Heart left ventricle (tissue), 16 donors: ENCODE results near the gene NTM. TPM values are rescaled to one million over a fixed set of nuclear protein-coding genes. Genes with fewer than 3 reads are reported as not detected.

Source experiments
- ATAC-seq, 4 donors: fragments of 200-7000 bp; cut with Tn5 transposase; one replicate each; pipeline ENCODE4 v1.9.1; 2020 to 2022; ENCODE audit warnings: moderate library complexity in 4 of 4, mild to moderate bottlenecking in 3 of 4, moderate number of reproducible peaks in 1 of 4
- DNase-seq, 5 donors: peaks; one replicate each; pipeline ENCODE4 v3.0.0-alpha.2; 2020
- H3K27ac ChIP-seq, 12 donors: fragments of 200-600 bp; sonication (generic) in 4 of 12; one replicate each; pipeline versions ENCODE4 v1.5.0 to v1.8.0; 2016 to 2022; ENCODE audit warnings: mild to moderate bottlenecking in 2 of 12
- H3K27me3 ChIP-seq, 9 donors: fragments of 200-600 bp; sonication (generic) in 2 of 9; one replicate each; pipeline versions ENCODE4 v1.5.1 to v1.8.0; 2016 to 2022; ENCODE audit warnings: mild to moderate bottlenecking in 3 of 9
- H3K36me3 ChIP-seq, 9 donors: fragments of 200-600 bp; sonication (generic) in 2 of 9; one replicate each; pipeline versions ENCODE4 v1.5.0 to v1.8.0; 2018 to 2022; ENCODE audit warnings: mild to moderate bottlenecking in 2 of 9
- H3K4me1 ChIP-seq, 12 donors: fragments of 200-600 bp; sonication (generic) in 4 of 12; one replicate each; pipeline versions ENCODE4 v1.5.0 to v1.8.0; 2016 to 2022; ENCODE audit warnings: mild to moderate bottlenecking in 3 of 12
- H3K4me3 ChIP-seq, 12 donors: fragments of 200-600 bp; sonication (generic) in 4 of 12; one replicate each; pipeline versions ENCODE4 v1.5.0 to v1.8.0; 2017 to 2022; ENCODE audit warnings: mild to moderate bottlenecking in 9 of 12, moderate library complexity in 4 of 12
- H3K9me3 ChIP-seq, 12 donors: fragments of 200-600 bp; sonication (generic) in 4 of 12; one replicate each; pipeline versions ENCODE4 v1.5.0 to v1.8.0; 2016 to 2022; ENCODE audit warnings: mild to moderate bottlenecking in 1 of 12
- POLR2A ChIP-seq, 2 donors: fragments of 450-650 bp; IDR thresholded peaks; one replicate each; pipeline ENCODE4 v1.6.1; 2017; ENCODE audit warnings: antibody characterized with exemption in 2 of 2, mild to moderate bottlenecking in 2 of 2, moderate library complexity in 2 of 2
- WGBS, 4 donors: extraction: QIAGEN DNeasy Blood & Tissue Kit in 2 of 4; methylation state at CpG; one replicate each; pipeline versions ENCODE4 v1.1.5 to v1.1.7; 2013 to 2018; 5-methylcytosine and 5-hydroxymethylcytosine counted together
- intact Hi-C, 10 donors: fragments of 100-400 bp; cut with DNase I; formaldehyde crosslinking; loops; one replicate each; pipeline versions ENCODE4 v1.11.1 to v1.14.2; 2022
- polyA plus RNA-seq, 2 donors: library from polyadenylated mRNA; stranded (reverse); fragments of 200-250 nt; gene quantifications; one replicate each; pipeline ENCODE4 v1.2.3, GENCODE V29; 2013
- total RNA-seq, 9 donors: library from RNA; depleted of rRNA in 2 of 9; stranded (reverse); fragments of >200 nt in 2 of 9; fragmentation: NEBNext Ultra II Directional in 3 of 9; extraction: Animal tissue kit (Norgen Biotek cat#: 25700) in 3 of 9; gene quantifications; one replicate each; pipeline versions ENCODE4 v1.1.0 to v1.2.4, GENCODE V29; 2016 to 2023
- TF ChIP-seq, protein P1 (sequence below), 12 donors: fragments of 200-600 bp; sonication (generic) in 4 of 12; IDR thresholded peaks; one replicate each; pipeline versions ENCODE4 v1.5.0 to v1.8.0; 2018 to 2022; ENCODE audit warnings: antibody characterized with exemption in 12 of 12, mild to moderate bottlenecking in 5 of 12
- donor health status: ischemic (EF 13 %, LVEDD 7.1; RV severe dilation, severe dysfunction).
- donor health status: healthy with polysubstance abuse.
- donor health status: DM: no; HTN: yes; CAD: no.
- donor health status: DM: no; HTN: no; CAD: no.
- donor health status: ischemic (EF 25% LVEDD 6.9; RV normal size, moderate dysfunction).
- donor health status: ischemic (EF 25% LVEDD 5.7; RV mildly dilated, moderate dysfunction).
- donor health status: healthy.
- donor health status: DM: yes; HTN: yes; CAD: no.
- donor health status: ischemic (EF 35%, LVEDD 5.7; RV mildly dilated, moderate dysfunction).
- donor health status: nonischemic (EF 11% LVEDD 7.7; RV severe dilation, severe dysfunction).
- donor health status: DM: yes; HTN: yes; CAD: no.
- donor health status: PGD.
- donor health status: ischemic (EF 29% LVEDD 5.4; RV normal size, mild dysfunction).
- donor health status: nonischemic (EF 23%, LVEDD 6.1; RV moderate dilation, normal function).

NTM gene
- total and polyA plus RNA-seq, 11 donors = 0.40 to 7.7 (median 1.5) TPM

DNA sequence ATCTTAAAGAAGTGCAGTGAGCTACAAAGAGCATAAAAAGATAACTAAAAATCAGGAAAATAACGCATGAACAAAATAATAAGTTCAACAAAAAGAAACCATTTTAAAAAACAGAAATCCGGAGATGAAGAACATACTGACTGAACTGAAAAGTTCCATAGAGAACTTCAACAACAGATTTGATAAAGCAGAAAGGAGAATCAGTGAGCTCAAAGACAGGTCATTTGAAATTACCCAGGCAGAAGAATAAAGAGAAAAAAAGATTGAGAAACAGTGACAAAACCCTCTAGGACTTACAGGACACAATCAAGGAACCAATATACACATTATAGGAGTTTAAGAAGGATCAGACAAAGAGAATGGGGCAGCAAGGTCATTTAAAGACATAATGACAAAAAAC, 334.3 kb downstream of the NTM start:
- Histone ChIP-seq H3K4me3 (no peak overlapping the region), H3K9me3 (peaks cover 0 to 37% (median 4%) of the 10 kb centered on the region in 12 donors), H3K27ac (no peak overlapping the region), H3K27me3 (peaks cover 0 to 13% (median 0%) of the 10 kb centered on the region in 9 donors), H3K4me1 (no peaks in the 10 kb centered on the region), H3K36me3 (no peaks in the 10 kb centered on the region)
- TF ChIP-seq, protein P1, sequence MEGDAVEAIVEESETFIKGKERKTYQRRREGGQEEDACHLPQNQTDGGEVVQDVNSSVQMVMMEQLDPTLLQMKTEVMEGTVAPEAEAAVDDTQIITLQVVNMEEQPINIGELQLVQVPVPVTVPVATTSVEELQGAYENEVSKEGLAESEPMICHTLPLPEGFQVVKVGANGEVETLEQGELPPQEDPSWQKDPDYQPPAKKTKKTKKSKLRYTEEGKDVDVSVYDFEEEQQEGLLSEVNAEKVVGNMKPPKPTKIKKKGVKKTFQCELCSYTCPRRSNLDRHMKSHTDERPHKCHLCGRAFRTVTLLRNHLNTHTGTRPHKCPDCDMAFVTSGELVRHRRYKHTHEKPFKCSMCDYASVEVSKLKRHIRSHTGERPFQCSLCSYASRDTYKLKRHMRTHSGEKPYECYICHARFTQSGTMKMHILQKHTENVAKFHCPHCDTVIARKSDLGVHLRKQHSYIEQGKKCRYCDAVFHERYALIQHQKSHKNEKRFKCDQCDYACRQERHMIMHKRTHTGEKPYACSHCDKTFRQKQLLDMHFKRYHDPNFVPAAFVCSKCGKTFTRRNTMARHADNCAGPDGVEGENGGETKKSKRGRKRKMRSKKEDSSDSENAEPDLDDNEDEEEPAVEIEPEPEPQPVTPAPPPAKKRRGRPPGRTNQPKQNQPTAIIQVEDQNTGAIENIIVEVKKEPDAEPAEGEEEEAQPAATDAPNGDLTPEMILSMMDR (IDR thresholded peaks at IDR 0.05) = no peak
- no peak for TF ChIP-seq POLR2A (IDR thresholded peaks at IDR 0.05)
- 83 to 94% (median 90%) methylated on average over 2 of the region's 2 CpGs for WGBS, 4 donors
- ATAC-seq (no peak), DNase-seq (no peak)
- intact Hi-C loops = no loop called here

DNA sequence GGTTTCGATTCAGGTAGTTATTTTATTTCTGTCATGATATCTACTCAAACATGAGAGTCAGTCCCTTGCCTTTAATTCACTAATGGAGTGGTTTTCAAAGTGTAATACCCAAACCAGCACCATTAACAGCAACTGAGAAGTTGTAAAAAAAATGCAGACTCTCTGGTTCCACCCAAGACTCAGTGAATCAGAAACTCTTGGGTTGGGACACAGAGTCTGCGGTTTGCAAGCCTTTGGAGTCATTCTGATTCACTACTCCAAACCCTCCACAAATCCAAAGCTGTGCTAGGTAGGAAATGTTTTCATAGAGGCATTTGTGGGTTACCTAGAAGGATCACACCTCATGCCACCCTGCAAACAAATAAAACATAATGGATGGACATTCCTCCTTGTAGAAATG, 340.1 kb downstream of the NTM start:
- TF ChIP-seq POLR2A (IDR thresholded peaks at IDR 0.05) = no peak
- TF ChIP-seq, protein P1 (IDR thresholded peaks at IDR 0.05) = no peak
- WGBS, 4 donors = 80 to 90% (median 82%) methylated on average over 2 of the region's 2 CpGs
- H3K4me1 ChIP-seq = no peaks in the 10 kb centered on the region
- H3K27ac ChIP-seq = no peak overlapping the region
- no peaks in the 10 kb centered on the region for H3K36me3 ChIP-seq
- no peak for DNase-seq
- no peak overlapping the region for H3K4me3 ChIP-seq
- no peak for ATAC-seq
- intact Hi-C loops = no loop called here
- H3K27me3 ChIP-seq = no peaks in the 10 kb centered on the region
- H3K9me3 ChIP-seq = peaks cover 0 to 40% (median under 1%) of the 10 kb centered on the region in 12 donors

DNA sequence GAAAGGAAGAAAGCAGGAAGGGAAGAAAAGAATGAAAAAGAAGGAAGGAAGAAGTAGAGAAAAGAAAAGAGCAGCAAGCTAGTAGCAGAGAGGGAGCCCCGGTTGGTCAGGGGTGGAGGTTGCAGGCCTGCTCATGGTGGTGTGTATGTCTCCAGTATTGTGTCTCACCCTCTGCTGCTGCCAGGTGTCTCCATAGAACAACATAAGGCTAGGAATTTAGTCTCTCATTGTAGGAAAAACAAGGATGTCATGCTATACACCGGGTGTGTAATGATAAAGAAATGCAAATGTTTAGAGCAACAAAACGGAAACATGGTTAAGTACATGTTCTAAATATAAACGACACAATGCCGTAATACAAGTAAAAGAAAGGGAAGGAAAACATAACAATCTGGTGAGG, 342.5 kb downstream of the NTM start:
- H3K27me3 ChIP-seq = peaks cover 0 to 4% (median 0%) of the 10 kb centered on the region in 9 donors
- WGBS, 4 donors = 62 to 68% (median 66%) methylated on average over 5 of the region's 5 CpGs
- H3K27ac ChIP-seq = no peak overlapping the region
- H3K36me3 ChIP-seq = no peaks in the 10 kb centered on the region
- TF ChIP-seq, protein P1 (IDR thresholded peaks at IDR 0.05) = no peak
- TF ChIP-seq POLR2A (IDR thresholded peaks at IDR 0.05) = no peak
- H3K9me3 ChIP-seq = peaks cover 0 to 24% (median 0%) of the 10 kb centered on the region in 12 donors
- intact Hi-C loops = no loop called here
- ATAC-seq (no peak), DNase-seq (no peak)
- no peaks in the 10 kb centered on the region for H3K4me1 ChIP-seq
- no peak overlapping the region for H3K4me3 ChIP-seq

DNA sequence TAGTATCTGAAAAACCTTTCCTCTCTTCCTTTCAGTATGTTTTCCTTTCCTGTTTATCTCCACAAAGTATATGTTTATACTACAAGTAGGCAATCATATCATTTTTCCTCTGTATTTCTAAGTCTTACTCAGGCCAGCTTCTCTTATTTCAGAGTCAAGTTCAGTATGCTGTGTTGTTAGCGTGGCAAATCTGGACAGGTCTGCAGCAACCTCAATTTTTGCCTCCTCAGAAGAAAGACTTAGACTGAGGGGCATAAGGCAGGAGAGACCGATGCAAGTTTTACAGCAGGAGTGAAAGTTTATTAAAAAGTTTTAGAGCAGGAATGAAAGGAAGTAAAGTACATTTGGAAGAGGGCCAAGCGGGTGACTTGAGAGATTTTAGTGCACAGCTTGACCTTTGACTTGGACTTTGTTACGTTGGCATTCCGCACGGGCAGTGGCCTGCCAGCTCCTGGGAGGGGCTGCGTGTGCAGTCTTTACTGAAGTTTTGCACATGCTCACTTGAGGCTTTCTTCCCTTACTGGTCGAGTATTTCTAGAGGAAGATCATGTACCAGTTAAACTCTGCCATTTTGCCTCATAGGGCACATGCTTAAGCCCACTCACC, 343.2 kb downstream of the NTM start:
- DNase-seq (no peak), ATAC-seq (no peak)
- peaks cover 0 to 24% (median 0%) of the 10 kb centered on the region in 12 donors for H3K9me3 ChIP-seq
- intact Hi-C loops = no loop called here
- TF ChIP-seq, protein P1 (IDR thresholded peaks at IDR 0.05) = no peak
- no peak for TF ChIP-seq POLR2A (IDR thresholded peaks at IDR 0.05)
- H3K4me3 ChIP-seq = no peak overlapping the region
- H3K36me3 ChIP-seq = no peaks in the 10 kb centered on the region
- H3K27me3 ChIP-seq = peaks cover 0 to 11% (median 0%) of the 10 kb centered on the region in 9 donors
- WGBS, 4 donors = 77 to 83% (median 79%) methylated on average over 8 of the region's 8 CpGs
- H3K4me1 ChIP-seq = no peaks in the 10 kb centered on the region
- H3K27ac ChIP-seq = no peak overlapping the region
